Muscle layer of colon (tissue), 2 donors: Measurements from ENCODE around the gene SNRPD3.

Source experiments
- H3K27ac ChIP-seq: one replicate; pipeline ENCODE4 v1.7.0; 2013; ENCODE audit warnings: low read depth, mild to moderate bottlenecking, low read length, moderate library complexity
- H3K27me3 ChIP-seq, 2 donors: one replicate each; pipeline ENCODE4 v1.7.0; 2013; ENCODE audit warnings: low read length in 2 of 2, mild to moderate bottlenecking in 2 of 2; ENCODE audit not compliant: insufficient read depth in 2 of 2, control insufficient read depth in 1 of 2
- H3K36me3 ChIP-seq: one replicate; pipeline ENCODE4 v1.7.0; 2013; ENCODE audit warnings: mild to moderate bottlenecking, low read length; ENCODE audit not compliant: insufficient read depth
- H3K4me1 ChIP-seq: one replicate; pipeline ENCODE4 v1.7.0; 2013; ENCODE audit warnings: mild to moderate bottlenecking, low read length; ENCODE audit not compliant: insufficient read depth
- H3K4me3 ChIP-seq, 2 donors: one replicate each; pipeline ENCODE4 v1.7.0; 2013; ENCODE audit warnings: low read length in 2 of 2, low read depth in 1 of 2, mild to moderate bottlenecking in 1 of 2, moderate library complexity in 1 of 2
- H3K9ac ChIP-seq: one replicate; pipeline ENCODE4 v1.7.0; 2013; ENCODE audit warnings: low read length
- H3K9me3 ChIP-seq: one replicate; pipeline ENCODE4 v1.7.0; 2013; ENCODE audit warnings: mild to moderate bottlenecking, low read length
- donor health status: abdominal sarcoma.
- donor health status: Adenocarcinoma of cecum.

SNRPD3 gene

DNA sequence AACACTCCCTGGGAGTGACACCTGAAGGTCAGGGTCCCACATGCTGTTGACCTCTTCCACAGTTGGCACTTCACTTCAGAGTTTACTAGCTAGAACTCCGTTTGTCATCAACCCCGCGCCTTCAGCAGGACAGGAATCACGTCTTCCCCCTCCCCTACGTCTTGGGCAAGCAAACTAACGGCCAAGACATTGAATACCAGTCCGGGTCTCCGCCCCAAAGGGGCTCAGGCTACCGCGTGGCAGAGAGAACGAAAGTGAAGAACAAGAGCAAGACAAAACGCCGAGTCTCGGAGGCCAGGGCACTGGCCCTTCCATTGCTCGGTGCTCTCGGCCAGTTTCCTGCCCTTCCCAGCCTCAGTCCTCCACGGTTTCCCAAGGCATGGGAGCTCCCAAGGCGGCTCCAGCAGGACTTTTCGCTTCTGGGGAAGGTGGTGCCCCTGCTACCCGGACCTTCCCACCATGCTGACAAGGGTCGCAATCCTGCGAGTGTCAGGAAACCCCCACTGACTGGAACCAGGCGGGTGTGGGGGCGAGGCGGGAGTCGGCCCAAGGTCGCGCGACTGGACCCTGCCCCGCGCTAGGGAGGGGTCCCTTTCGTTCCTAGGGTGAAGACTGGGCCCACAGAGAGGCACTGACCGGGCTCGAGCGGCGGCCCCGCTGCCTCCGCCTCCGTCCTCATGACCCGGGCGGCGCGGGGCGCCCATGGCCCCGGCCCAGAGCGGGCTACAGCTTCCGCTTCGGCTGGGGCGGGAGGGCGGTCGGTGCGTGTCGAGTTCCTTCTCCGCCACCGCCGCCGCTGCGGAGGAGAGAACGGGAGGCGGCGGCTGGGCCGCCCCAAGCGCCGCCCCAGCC is 1.3 kb upstream of the SNRPD3 start, which contains the start of gene GUCD1:
GUCD1 (minus strand) TSS at position 826 of the 852 bp plus-strand sequence; CDS start at position 679, 147 bp downstream.
- peak within 1 kb of the TSS; percentile 73 to 99 for H3K4me3 ChIP-seq
- H3K27ac ChIP-seq, result peak within 1 kb of the TSS; percentile 97
- peak within 1 kb of the TSS; percentile 95 for H3K9ac ChIP-seq
- H3K36me3 ChIP-seq, result peaks cover 26% of the 10 kb centered on the region
- no peaks in the 10 kb centered on the region for H3K9me3 ChIP-seq
- H3K4me1 ChIP-seq, result peaks cover 32% of the 10 kb centered on the region
- H3K27me3 ChIP-seq, result no peaks in the 10 kb centered on the region

DNA sequence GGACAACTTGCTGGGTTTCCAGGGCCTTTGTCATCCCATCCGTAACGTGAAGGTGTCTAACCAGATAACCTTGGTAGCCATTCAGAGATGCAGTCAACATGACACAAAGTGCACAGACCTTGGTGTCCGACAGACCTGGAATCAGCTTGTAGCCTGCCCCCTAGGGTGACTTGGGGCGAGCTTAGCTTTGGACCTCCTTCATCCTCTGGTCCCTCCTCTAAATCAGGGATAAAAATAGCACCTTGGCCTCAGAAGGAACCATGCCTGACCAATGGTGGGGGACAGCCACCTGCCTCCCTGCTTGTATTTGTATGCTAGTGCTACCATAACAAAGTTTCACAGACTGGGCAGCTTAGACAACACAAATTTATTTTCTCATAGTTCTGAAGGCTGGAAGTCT is 3.7 kb downstream of the SNRPD3 start:
- H3K4me3 ChIP-seq, result no peak overlapping the region
- no peak overlapping the region for H3K27ac ChIP-seq
- no peaks in the 10 kb centered on the region for H3K27me3 ChIP-seq
- no peaks in the 10 kb centered on the region for H3K9me3 ChIP-seq
- no peak overlapping the region for H3K9ac ChIP-seq
- peaks cover 33% of the 10 kb centered on the region for H3K36me3 ChIP-seq
- peaks cover 38% of the 10 kb centered on the region for H3K4me1 ChIP-seq

DNA sequence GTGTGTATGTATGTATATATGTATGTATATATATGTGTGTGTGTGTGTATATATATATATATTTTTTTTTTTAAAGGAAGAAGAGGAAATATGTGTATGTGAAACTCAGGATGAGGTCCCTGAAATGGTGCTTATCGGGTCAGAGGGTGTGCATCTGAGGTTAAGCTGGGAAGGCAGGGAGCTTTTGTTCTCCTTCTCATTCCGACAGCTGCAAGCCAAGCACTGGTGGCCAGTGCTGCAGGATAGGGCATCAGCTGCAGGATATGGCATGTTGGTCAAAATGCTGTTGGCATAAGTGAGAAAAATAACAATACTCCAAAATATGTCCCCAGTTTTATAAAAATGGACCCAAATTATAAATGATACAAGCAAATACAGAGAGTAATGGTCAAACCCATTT is 7.4 kb downstream of the SNRPD3 start:
- Histone ChIP-seq H3K4me3 (no peak overlapping the region), H3K27me3 (no peaks in the 10 kb centered on the region), H3K27ac (no peak overlapping the region), H3K9ac (no peak overlapping the region), H3K4me1 (peaks cover 37% of the 10 kb centered on the region), H3K36me3 (peaks cover 31% of the 10 kb centered on the region), H3K9me3 (no peaks in the 10 kb centered on the region)

DNA sequence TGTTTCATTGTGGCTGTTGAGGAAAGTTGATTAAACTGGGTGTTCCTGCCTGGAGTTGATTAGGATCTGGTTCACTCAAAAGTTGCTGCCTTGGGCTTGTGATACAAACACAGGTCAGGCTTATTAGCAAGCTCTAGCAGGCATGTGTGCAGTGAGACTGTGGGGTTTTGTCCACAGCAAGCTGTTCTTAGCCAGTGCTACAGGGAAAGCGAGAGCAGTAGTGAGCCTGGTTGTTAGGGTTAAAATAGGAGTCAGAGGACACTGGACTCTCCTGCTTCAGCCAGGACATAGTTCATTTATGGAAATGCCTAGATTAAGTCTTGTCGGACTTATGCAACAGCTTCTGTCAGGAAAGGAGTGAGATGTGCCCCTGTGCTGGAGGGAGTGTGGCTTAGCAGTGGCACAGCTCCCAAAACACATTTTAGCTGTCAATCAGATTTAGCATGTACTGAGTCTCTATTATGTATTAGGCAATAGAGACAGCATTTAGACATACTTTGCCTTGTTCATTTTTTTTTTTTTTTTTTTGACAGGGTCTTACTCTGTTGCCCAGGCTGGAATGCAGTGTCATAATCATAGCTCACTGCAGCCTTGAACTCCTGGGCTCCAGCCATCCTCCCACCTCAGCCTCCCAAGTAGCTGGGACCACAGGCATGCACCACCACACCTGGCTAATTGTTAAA is 8.7 kb downstream of the SNRPD3 start:
- H3K4me1 ChIP-seq, result peaks cover 33% of the 10 kb centered on the region
- H3K9ac ChIP-seq, result no peak overlapping the region
- H3K36me3 ChIP-seq, result peaks cover 26% of the 10 kb centered on the region
- no peaks in the 10 kb centered on the region for H3K9me3 ChIP-seq
- no peaks in the 10 kb centered on the region for H3K27me3 ChIP-seq
- H3K27ac ChIP-seq, result no peak overlapping the region
- no peak overlapping the region for H3K4me3 ChIP-seq

DNA sequence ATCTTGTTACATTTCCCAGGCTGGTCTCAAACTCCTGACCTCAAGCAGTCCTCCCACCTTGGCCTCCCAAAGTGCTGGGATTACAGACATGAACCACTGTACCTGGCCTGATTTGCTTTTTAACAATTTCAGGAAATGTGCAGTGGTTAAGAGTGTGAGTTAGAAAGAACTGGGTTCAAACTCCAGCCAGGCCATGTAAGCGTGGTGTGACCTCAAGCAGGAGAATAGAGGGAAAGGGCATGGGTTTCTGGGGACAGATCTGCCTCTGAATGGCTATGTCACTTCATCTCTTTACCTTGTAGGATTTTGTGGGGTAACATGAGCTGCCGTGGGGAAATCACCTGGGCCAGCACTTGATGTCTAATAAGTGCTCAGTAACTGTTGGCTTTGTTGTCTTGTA is 9.3 kb downstream of the SNRPD3 start:
- Histone ChIP-seq H3K27me3 (no peaks in the 10 kb centered on the region), H3K36me3 (peaks cover 29% of the 10 kb centered on the region), H3K4me1 (peaks cover 31% of the 10 kb centered on the region)

DNA sequence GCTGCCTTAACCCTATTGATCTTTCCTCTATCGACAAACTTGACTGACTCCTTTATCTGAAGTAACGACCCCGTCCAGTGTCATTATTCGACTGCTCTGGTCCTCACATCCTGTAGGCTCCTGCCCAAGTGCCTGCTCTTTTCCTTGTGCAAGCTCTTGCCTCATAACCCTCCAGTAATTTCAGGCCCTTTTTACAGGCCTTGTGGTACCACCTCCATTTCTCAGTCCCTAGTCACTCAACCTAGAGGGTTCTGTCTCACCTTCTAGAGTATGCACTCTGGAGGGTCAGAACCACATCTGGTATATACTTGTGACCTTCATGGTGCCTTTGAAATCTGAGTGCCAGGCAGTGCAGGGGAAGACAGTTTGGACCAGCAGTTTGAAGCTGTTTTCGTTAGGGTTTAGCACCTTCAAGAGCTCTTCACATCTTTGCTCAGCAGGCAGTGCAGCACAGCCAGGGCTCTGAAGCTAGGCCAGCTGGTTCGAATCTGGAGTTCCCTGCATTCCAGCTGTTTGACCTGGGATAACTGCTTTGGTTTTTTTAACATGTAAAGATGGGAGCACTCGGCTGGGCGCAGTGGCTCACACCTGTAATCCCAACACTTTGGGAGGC is 11.2 kb downstream of the SNRPD3 start:
- Histone ChIP-seq H3K27me3 (no peaks in the 10 kb centered on the region), H3K9me3 (no peaks in the 10 kb centered on the region), H3K9ac (no peak overlapping the region), H3K36me3 (peaks cover 41% of the 10 kb centered on the region), H3K4me1 (peaks cover 28% of the 10 kb centered on the region), H3K27ac (no peak overlapping the region), H3K4me3 (no peak overlapping the region)

More for the DNA sequence above, 9.3 kb downstream of the SNRPD3 start:
- no peak overlapping the region for H3K9ac ChIP-seq
- no peaks in the 10 kb centered on the region for H3K9me3 ChIP-seq
- H3K27ac ChIP-seq, result no peak overlapping the region
- H3K4me3 ChIP-seq, result no peak overlapping the region

DNA sequence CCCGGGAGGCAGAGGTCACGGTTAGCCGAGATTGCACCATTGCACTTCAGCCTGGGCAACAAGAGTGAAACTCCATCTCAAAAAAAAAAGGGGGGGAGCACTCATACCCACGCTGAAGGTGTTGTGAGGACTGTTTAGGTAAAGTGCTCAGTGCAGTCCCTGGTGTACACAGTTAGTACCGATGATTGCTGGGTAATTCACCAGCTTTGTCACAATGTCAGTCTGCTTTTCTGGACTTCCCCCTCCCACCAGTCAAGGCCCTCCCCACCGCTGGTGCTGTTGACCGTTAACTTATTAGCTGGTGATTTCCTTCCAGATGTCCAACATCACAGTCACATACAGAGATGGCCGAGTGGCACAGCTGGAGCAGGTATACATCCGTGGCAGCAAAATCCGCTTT is 11.9 kb downstream of the SNRPD3 start:
- no peak overlapping the region for H3K4me3 ChIP-seq
- no peaks in the 10 kb centered on the region for H3K9me3 ChIP-seq
- no peak overlapping the region for H3K9ac ChIP-seq
- H3K27ac ChIP-seq, result no peak overlapping the region
- H3K4me1 ChIP-seq, result peaks cover 25% of the 10 kb centered on the region
- H3K36me3 ChIP-seq, result peaks cover 47% of the 10 kb centered on the region
- H3K27me3 ChIP-seq, result no peaks in the 10 kb centered on the region

DNA sequence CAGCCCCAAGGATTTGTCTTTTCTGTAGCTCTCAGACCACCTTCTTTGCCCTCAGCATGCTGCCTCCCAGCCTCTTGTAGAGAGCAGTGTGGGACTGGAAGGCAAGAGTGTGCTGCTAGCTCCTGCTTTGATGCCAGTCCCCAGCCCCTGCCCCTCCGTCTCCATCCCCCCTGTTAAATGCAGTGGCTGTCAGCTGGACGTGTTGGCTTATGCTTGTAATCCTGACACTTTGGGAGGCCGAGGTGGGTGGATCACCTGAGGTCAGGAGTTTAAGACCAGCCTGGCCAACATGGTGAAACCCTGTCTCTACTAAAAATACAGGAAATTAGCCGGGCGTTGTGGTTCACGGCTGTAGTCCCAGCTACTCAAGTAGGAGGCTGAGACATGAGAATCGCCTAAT is 15.5 kb downstream of the SNRPD3 start:
- peaks cover 8% of the 10 kb centered on the region for H3K4me1 ChIP-seq
- H3K4me3 ChIP-seq, result no peak overlapping the region
- H3K9me3 ChIP-seq, result no peaks in the 10 kb centered on the region
- H3K9ac ChIP-seq, result no peak overlapping the region
- no peak overlapping the region for H3K27ac ChIP-seq
- H3K27me3 ChIP-seq, result no peaks in the 10 kb centered on the region
- H3K36me3 ChIP-seq, result peaks cover 67% of the 10 kb centered on the region

DNA sequence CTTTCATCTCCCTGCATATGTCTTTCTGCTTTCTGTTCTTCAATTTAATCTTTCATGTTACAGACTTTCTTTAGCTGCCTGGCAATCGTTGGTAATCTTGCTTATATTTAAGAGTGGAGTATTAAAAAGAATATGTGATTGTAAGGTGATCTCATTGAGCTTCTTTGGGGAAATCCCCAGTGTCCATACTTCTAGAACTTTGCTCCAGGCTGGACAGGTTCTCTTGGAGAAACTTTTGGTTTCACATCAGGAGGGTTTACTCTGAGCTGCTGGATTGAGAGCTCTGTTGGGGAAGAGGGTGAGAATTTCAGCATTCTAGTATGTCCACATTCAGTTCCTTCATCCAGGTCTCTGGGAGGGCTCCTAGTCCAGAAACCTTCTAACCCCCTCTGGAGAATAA is 21.0 kb downstream of the SNRPD3 start:
- H3K27me3 ChIP-seq, result no peaks in the 10 kb centered on the region
- H3K4me1 ChIP-seq, result peaks cover 15% of the 10 kb centered on the region
- H3K27ac ChIP-seq, result no peak overlapping the region
- no peak overlapping the region for H3K9ac ChIP-seq
- H3K36me3 ChIP-seq, result peaks cover 39% of the 10 kb centered on the region
- H3K9me3 ChIP-seq, result no peaks in the 10 kb centered on the region
- H3K4me3 ChIP-seq, result no peak overlapping the region

DNA sequence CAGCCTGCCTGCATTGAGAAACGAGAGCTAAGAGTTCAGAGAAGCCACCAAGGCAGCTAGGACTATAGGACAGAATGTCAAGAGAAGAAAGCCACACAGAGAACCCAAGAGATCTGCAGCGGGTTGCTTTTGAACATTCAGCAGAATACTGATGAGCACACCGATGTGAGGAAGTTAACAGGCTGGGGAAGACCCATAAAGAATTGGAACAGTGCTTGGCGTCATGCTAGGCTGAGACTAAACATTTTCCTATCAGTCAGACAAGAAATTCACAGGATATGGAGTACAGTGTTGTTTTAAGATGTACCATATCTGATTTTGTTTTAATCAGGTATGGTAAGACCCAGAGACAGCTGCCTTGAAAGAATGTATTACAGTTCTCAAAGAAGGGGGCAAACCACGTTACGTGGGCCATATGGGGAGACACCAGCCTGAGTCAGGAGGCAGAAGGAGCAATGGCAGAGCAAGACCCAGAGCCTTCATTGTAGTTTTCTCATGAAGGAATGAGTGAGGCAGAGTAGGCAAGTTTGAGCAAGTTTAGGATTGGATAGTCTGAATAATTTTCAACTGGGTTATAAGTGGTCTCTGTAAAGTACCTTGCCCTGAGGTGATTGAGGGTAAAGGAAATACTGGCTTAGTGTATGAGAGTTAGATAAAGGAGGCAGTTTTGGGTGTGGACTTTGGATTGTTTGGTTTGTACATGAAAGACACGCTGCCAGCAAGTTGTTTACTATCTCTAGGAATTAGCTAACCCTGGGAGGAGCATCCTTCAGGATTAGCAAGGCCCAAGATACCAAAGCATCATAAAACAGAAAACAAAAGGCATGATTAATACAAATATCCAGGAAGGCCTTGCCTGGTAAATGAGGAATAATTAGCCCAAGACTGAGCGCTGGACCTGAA is 22.8 kb downstream of the SNRPD3 start:
- H3K9ac ChIP-seq, result no peak overlapping the region
- H3K9me3 ChIP-seq, result no peaks in the 10 kb centered on the region
- no peak overlapping the region for H3K4me3 ChIP-seq
- peaks cover 21% of the 10 kb centered on the region for H3K36me3 ChIP-seq
- H3K27ac ChIP-seq, result no peak overlapping the region
- H3K4me1 ChIP-seq, result peaks cover 23% of the 10 kb centered on the region
- no peaks in the 10 kb centered on the region for H3K27me3 ChIP-seq

DNA sequence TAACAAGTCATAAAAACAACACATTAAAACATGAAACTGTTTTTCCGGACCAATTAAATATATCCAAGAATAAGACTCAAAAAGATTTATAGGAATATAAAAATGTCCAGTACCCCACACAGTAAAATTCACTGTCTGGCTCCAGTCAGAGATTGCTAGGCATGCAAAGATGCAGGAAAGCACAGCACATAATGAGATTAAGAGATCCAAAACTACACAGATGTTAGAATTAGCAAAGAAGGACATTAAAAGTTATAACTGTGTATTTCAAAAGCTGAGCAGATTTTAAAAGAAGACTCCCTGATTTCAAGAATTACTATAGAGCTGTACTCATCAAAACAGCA is 23.4 kb downstream of the SNRPD3 start:
- Histone ChIP-seq H3K4me1 (peaks cover 28% of the 10 kb centered on the region), H3K27me3 (no peaks in the 10 kb centered on the region), H3K36me3 (peaks cover 15% of the 10 kb centered on the region), H3K9ac (no peak overlapping the region), H3K9me3 (no peaks in the 10 kb centered on the region), H3K27ac (no peak overlapping the region), H3K4me3 (no peak overlapping the region)
